Measurements from ENCODE around the gene WHRN. TPM values are rescaled to one million over a fixed set of nuclear protein-coding genes. Genes with fewer than 3 reads are reported as not detected.

Gene WHRN
- total RNA-seq, 1 experiment from 2014 or later: 24.3 TPM

DNA sequence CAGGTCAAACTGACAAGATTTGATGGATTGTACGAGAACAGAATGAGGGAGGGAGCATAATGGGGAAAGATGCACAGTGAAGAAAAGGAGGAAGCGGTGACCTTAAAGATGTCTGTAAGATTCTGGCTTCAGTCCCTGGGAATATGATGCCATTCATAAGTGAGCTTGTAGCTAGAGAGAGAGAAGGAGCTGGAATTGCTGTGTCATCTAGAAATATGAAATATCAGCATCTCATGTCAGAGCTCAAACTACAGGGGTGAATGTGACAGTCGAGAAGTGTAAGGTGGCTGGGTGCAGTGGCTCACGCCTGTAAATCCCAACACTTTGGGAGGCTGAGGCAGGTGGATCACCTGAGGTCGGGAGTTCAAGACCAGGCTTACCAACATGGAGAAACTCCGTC is 24.0 kb upstream of the WHRN start:
- Mint-ChIP-seq H3K36me3 (no peaks in the 10 kb centered on the region), H3K27ac (no peak overlapping the region; the same call in 1 of the 2 replicates), H3K27me3 (ENCODE audit: low read depth) (peaks cover 28% of the 10 kb centered on the region), H3K9me3 (peaks cover 8% of the 10 kb centered on the region; the same call in 1 of the 2 replicates), H3K4me3 (no peak overlapping the region), H3K4me1 (peaks cover 7% of the 10 kb centered on the region)
- ChIA-PET POLR2A (no interaction called here), CTCF (interaction anchor here (0.7 to 1.5 kb wide), 3 partner anchors 9 to 124 kb away, joined by 3 read pairs; no protein-coding TSS in a partner anchor)
- no peak for ATAC-seq
- no peak for DNase-seq (ENCODE audit: low spot score)
- TF ChIP-seq CBFB (CRISPR knock-in tag; IDR thresholded peaks at IDR 0.05; ENCODE audit: low read depth) (no peak), ZNF263 (CRISPR knock-in tag; IDR thresholded peaks at IDR 0.05; ENCODE audit: low read depth) (no peak), SMAD3 (CRISPR knock-in tag; IDR thresholded peaks at IDR 0.05; ENCODE audit: borderline replicate concordance) (no peak), ZNF219 (CRISPR knock-in tag; IDR thresholded peaks at IDR 0.05; ENCODE audit: borderline replicate concordance) (no peak), ZNF232 (CRISPR knock-in tag; IDR thresholded peaks at IDR 0.05) (no peak), NFYB (CRISPR knock-in tag; conservative IDR thresholded peaks at IDR 0.05; ENCODE audit: low read depth) (no peak)
- TF ChIP-seq, protein P1, sequence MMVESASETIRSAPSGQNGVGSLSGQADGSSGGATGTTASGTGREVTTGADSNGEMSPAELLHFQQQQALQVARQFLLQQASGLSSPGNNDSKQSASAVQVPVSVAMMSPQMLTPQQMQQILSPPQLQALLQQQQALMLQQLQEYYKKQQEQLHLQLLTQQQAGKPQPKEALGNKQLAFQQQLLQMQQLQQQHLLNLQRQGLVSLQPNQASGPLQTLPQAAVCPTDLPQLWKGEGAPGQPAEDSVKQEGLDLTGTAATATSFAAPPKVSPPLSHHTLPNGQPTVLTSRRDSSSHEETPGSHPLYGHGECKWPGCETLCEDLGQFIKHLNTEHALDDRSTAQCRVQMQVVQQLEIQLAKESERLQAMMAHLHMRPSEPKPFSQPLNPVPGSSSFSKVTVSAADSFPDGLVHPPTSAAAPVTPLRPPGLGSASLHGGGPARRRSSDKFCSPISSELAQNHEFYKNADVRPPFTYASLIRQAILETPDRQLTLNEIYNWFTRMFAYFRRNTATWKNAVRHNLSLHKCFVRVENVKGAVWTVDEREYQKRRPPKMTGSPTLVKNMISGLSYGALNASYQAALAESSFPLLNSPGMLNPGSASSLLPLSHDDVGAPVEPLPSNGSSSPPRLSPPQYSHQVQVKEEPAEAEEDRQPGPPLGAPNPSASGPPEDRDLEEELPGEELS (CRISPR knock-in tag; IDR thresholded peaks at IDR 0.05): no peak
- TF ChIP-seq, protein P2, sequence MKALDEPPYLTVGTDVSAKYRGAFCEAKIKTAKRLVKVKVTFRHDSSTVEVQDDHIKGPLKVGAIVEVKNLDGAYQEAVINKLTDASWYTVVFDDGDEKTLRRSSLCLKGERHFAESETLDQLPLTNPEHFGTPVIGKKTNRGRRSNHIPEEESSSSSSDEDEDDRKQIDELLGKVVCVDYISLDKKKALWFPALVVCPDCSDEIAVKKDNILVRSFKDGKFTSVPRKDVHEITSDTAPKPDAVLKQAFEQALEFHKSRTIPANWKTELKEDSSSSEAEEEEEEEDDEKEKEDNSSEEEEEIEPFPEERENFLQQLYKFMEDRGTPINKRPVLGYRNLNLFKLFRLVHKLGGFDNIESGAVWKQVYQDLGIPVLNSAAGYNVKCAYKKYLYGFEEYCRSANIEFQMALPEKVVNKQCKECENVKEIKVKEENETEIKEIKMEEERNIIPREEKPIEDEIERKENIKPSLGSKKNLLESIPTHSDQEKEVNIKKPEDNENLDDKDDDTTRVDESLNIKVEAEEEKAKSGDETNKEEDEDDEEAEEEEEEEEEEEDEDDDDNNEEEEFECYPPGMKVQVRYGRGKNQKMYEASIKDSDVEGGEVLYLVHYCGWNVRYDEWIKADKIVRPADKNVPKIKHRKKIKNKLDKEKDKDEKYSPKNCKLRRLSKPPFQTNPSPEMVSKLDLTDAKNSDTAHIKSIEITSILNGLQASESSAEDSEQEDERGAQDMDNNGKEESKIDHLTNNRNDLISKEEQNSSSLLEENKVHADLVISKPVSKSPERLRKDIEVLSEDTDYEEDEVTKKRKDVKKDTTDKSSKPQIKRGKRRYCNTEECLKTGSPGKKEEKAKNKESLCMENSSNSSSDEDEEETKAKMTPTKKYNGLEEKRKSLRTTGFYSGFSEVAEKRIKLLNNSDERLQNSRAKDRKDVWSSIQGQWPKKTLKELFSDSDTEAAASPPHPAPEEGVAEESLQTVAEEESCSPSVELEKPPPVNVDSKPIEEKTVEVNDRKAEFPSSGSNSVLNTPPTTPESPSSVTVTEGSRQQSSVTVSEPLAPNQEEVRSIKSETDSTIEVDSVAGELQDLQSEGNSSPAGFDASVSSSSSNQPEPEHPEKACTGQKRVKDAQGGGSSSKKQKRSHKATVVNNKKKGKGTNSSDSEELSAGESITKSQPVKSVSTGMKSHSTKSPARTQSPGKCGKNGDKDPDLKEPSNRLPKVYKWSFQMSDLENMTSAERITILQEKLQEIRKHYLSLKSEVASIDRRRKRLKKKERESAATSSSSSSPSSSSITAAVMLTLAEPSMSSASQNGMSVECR (CRISPR knock-in tag; IDR thresholded peaks at IDR 0.05; ENCODE audit: borderline replicate concordance): no peak
- TF ChIP-seq, protein P3, sequence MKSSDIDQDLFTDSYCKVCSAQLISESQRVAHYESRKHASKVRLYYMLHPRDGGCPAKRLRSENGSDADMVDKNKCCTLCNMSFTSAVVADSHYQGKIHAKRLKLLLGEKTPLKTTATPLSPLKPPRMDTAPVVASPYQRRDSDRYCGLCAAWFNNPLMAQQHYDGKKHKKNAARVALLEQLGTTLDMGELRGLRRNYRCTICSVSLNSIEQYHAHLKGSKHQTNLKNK (CRISPR knock-in tag; IDR thresholded peaks at IDR 0.05): no peak
- TF ChIP-seq, protein P4, sequence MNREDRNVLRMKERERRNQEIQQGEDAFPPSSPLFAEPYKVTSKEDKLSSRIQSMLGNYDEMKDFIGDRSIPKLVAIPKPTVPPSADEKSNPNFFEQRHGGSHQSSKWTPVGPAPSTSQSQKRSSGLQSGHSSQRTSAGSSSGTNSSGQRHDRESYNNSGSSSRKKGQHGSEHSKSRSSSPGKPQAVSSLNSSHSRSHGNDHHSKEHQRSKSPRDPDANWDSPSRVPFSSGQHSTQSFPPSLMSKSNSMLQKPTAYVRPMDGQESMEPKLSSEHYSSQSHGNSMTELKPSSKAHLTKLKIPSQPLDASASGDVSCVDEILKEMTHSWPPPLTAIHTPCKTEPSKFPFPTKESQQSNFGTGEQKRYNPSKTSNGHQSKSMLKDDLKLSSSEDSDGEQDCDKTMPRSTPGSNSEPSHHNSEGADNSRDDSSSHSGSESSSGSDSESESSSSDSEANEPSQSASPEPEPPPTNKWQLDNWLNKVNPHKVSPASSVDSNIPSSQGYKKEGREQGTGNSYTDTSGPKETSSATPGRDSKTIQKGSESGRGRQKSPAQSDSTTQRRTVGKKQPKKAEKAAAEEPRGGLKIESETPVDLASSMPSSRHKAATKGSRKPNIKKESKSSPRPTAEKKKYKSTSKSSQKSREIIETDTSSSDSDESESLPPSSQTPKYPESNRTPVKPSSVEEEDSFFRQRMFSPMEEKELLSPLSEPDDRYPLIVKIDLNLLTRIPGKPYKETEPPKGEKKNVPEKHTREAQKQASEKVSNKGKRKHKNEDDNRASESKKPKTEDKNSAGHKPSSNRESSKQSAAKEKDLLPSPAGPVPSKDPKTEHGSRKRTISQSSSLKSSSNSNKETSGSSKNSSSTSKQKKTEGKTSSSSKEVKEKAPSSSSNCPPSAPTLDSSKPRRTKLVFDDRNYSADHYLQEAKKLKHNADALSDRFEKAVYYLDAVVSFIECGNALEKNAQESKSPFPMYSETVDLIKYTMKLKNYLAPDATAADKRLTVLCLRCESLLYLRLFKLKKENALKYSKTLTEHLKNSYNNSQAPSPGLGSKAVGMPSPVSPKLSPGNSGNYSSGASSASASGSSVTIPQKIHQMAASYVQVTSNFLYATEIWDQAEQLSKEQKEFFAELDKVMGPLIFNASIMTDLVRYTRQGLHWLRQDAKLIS (CRISPR knock-in tag; IDR thresholded peaks at IDR 0.05; ENCODE audit: borderline replicate concordance): no peak
- TF ChIP-seq, protein P5, sequence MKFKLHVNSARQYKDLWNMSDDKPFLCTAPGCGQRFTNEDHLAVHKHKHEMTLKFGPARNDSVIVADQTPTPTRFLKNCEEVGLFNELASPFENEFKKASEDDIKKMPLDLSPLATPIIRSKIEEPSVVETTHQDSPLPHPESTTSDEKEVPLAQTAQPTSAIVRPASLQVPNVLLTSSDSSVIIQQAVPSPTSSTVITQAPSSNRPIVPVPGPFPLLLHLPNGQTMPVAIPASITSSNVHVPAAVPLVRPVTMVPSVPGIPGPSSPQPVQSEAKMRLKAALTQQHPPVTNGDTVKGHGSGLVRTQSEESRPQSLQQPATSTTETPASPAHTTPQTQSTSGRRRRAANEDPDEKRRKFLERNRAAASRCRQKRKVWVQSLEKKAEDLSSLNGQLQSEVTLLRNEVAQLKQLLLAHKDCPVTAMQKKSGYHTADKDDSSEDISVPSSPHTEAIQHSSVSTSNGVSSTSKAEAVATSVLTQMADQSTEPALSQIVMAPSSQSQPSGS (CRISPR knock-in tag; IDR thresholded peaks at IDR 0.05; ENCODE audit: borderline replicate concordance, low read depth): no peak
- TF ChIP-seq, protein P6, sequence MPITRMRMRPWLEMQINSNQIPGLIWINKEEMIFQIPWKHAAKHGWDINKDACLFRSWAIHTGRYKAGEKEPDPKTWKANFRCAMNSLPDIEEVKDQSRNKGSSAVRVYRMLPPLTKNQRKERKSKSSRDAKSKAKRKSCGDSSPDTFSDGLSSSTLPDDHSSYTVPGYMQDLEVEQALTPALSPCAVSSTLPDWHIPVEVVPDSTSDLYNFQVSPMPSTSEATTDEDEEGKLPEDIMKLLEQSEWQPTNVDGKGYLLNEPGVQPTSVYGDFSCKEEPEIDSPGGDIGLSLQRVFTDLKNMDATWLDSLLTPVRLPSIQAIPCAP (CRISPR knock-in tag; IDR thresholded peaks at IDR 0.05): no peak
- TF ChIP-seq, protein P7, sequence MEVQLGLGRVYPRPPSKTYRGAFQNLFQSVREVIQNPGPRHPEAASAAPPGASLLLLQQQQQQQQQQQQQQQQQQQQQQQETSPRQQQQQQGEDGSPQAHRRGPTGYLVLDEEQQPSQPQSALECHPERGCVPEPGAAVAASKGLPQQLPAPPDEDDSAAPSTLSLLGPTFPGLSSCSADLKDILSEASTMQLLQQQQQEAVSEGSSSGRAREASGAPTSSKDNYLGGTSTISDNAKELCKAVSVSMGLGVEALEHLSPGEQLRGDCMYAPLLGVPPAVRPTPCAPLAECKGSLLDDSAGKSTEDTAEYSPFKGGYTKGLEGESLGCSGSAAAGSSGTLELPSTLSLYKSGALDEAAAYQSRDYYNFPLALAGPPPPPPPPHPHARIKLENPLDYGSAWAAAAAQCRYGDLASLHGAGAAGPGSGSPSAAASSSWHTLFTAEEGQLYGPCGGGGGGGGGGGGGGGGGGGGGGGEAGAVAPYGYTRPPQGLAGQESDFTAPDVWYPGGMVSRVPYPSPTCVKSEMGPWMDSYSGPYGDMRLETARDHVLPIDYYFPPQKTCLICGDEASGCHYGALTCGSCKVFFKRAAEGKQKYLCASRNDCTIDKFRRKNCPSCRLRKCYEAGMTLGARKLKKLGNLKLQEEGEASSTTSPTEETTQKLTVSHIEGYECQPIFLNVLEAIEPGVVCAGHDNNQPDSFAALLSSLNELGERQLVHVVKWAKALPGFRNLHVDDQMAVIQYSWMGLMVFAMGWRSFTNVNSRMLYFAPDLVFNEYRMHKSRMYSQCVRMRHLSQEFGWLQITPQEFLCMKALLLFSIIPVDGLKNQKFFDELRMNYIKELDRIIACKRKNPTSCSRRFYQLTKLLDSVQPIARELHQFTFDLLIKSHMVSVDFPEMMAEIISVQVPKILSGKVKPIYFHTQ (CRISPR knock-in tag; IDR thresholded peaks at IDR 0.05): no peak
- TF ChIP-seq, protein P8, sequence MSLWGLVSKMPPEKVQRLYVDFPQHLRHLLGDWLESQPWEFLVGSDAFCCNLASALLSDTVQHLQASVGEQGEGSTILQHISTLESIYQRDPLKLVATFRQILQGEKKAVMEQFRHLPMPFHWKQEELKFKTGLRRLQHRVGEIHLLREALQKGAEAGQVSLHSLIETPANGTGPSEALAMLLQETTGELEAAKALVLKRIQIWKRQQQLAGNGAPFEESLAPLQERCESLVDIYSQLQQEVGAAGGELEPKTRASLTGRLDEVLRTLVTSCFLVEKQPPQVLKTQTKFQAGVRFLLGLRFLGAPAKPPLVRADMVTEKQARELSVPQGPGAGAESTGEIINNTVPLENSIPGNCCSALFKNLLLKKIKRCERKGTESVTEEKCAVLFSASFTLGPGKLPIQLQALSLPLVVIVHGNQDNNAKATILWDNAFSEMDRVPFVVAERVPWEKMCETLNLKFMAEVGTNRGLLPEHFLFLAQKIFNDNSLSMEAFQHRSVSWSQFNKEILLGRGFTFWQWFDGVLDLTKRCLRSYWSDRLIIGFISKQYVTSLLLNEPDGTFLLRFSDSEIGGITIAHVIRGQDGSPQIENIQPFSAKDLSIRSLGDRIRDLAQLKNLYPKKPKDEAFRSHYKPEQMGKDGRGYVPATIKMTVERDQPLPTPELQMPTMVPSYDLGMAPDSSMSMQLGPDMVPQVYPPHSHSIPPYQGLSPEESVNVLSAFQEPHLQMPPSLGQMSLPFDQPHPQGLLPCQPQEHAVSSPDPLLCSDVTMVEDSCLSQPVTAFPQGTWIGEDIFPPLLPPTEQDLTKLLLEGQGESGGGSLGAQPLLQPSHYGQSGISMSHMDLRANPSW (CRISPR knock-in tag; conservative IDR thresholded peaks at IDR 0.05; ENCODE audit: low read depth): no peak
